WTC11 (cell line): Measurements from ENCODE around the gene CHORDC1.
"Not testable (repeated sequence)": the region's sequence is repeated elsewhere in the genome, so short reads cannot be mapped to it uniquely, and the experiment has no call there.

Experiments
- CTCF ChIP-seq: fragments of 200-600 bp; IDR thresholded peaks from 2 replicates; pipeline ENCODE4 v1.8.0; 2022; ENCODE audit warnings: antibody characterized with exemption
- ELF4 ChIP-seq: sonication (generic); formaldehyde crosslinking; IDR thresholded peaks from 2 replicates; pipeline ENCODE4 v1.8.1; 2022; ENCODE audit warnings: low read depth, mild to moderate bottlenecking, moderate library complexity, missing genetic modification reagents
- GABPB1 ChIP-seq: sonication (generic); formaldehyde crosslinking; IDR thresholded peaks from 2 replicates; pipeline ENCODE4 v1.8.1; 2023; ENCODE audit warnings: mild to moderate bottlenecking, missing genetic modification reagents

GRCh38 chr11:90166982-90167573 lies 55.8 kb downstream of the CHORDC1 start:
- TF ChIP-seq GABPB1 (CRISPR knock-in tag); CTCF; ELF4 (CRISPR knock-in tag): not testable (repeated sequence)
